A673 (cell line): ENCODE results near the gene DLK1. TPM values are rescaled to one million over a fixed set of nuclear protein-coding genes. Genes with fewer than 3 reads are reported as not detected.

Source experiments
- BruUV-seq: library from RNA; stranded (reverse); fragments of 400-500 nt; replicated peaks from 2 replicates; lab custom pipeline; 2021; lab: Mats Ljungman, UMichigan
- CTCF ChIA-PET: fragments of 300-600 bp; sonication (Branson Sonifier 250); formaldehyde crosslinking; loops from one replicate; lab custom pipeline; 2022; ENCODE audit warnings: antibody characterized with exemption; lab: Charles Lee
- POLR2A ChIA-PET: fragments of 300-600 bp; sonication (Branson Sonifier 250); formaldehyde crosslinking; loops from one replicate; lab custom pipeline; 2022; ENCODE audit warnings: antibody characterized with exemption; ENCODE audit not compliant: low non-redundant PET; lab: Charles Lee
- DNase-seq: peaks from one replicate; pipeline ENCODE4 v3.0.0-alpha.2; 2015; ENCODE audit warnings: low spot score
- H3K27ac ChIP-seq: fragments of 200-600 bp; sonication (generic); 2 replicates; pipeline ENCODE4 v1.5.1; 2016; ENCODE audit warnings: mixed run types, low read depth, mild to moderate bottlenecking, mixed read lengths, antibody characterized with exemption, low read length; ENCODE audit not compliant: poor library complexity, severe bottlenecking
- H3K27me3 ChIP-seq: fragments of 200-600 bp; sonication (generic); replicated peaks from 2 replicates; pipeline ENCODE4 v1.6.1; 2017; ENCODE audit warnings: mixed run types, low read depth, mild to moderate bottlenecking, mixed read lengths, antibody characterized with exemption, low read length; ENCODE audit not compliant: insufficient read depth, poor library complexity
- H3K36me3 ChIP-seq: fragments of 200-600 bp; sonication (generic); 2 replicates; pipeline ENCODE4 v1.6.1; 2016; ENCODE audit warnings: mixed run types, mild to moderate bottlenecking, mixed read lengths, antibody characterized with exemption, low read length; ENCODE audit not compliant: insufficient read depth, poor library complexity, severe bottlenecking
- H3K4me1 ChIP-seq: fragments of 200-600 bp; sonication (generic); 2 replicates; pipeline ENCODE4 v1.6.1; 2017; ENCODE audit warnings: mixed run types, mild to moderate bottlenecking, mixed read lengths, antibody characterized with exemption, low read length; ENCODE audit not compliant: insufficient read depth, poor library complexity, severe bottlenecking
- H3K4me3 ChIP-seq: fragments of 200-600 bp; sonication (generic); 2 replicates; pipeline ENCODE4 v1.5.1; 2016; ENCODE audit warnings: low read depth, mixed run types, mild to moderate bottlenecking, mixed read lengths, low read length; ENCODE audit not compliant: poor library complexity, severe bottlenecking
- H3K9me3 ChIP-seq: fragments of 200-600 bp; sonication (generic); 2 replicates; pipeline ENCODE4 v1.6.1; 2016; ENCODE audit warnings: mixed run types, low read depth, mild to moderate bottlenecking, mixed read lengths, antibody characterized with exemption, low read length; ENCODE audit not compliant: poor library complexity, severe bottlenecking
- CTCF ChIP-seq: fragments of 300-800, 200-600 bp; sonication (generic); conservative IDR thresholded peaks from 2 replicates; pipeline ENCODE4 v1.5.1; 2017; ENCODE audit warnings: low read depth, mild to moderate bottlenecking, antibody characterized with exemption, low read length, moderate library complexity, mixed read lengths
- EZH2 ChIP-seq: fragments of 200-600 bp; sonication (generic); IDR thresholded peaks from 2 replicates; pipeline ENCODE4 v1.6.1; 2017; ENCODE audit warnings: borderline replicate concordance, low read depth, mild to moderate bottlenecking, mixed read lengths, antibody characterized with exemption, low read length; ENCODE audit not compliant: poor library complexity, severe bottlenecking
- intact Hi-C: fragments of 100-400 bp; cut with micrococcal nuclease; formaldehyde crosslinking; loops from one replicate; pipeline ENCODE4 v1.10.0; 2022; ENCODE audit not compliant: unreplicated experiment
- total RNA-seq: library from RNA; stranded (reverse); gene quantifications from 2 replicates; pipeline ENCODE4 v1.2.3, GENCODE V29; 2021

Gene DLK1
- total RNA-seq, 1 experiment from 2014 or later: not detected

- intact Hi-C loops: no loop called here
- Histone ChIP-seq H3K4me1 (no peaks in the 10 kb centered on the region), H3K27me3 (no peaks in the 10 kb centered on the region), H3K9me3 (no peaks in the 10 kb centered on the region), H3K27ac (no peak overlapping the region), H3K36me3 (no peaks in the 10 kb centered on the region), H3K4me3 (no peak overlapping the region)
- CTCF ChIA-PET: no interaction called here
- BruUV-seq: no TSS peak
- POLR2A ChIA-PET: no interaction called here
- no peak for DNase-seq
- TF ChIP-seq CTCF (no peak), EZH2 (no peak)
Measured at GRCh38 chr14:100787659-100788058, 61.0 kb downstream of the DLK1 start.

Other genes with a start within 250 kb of the DLK1 start
- 0.84 and 1.3 TPM in 2 replicates for gene BEGAIN, start 139.5 kb upstream of the DLK1 start, total RNA-seq
- gene MEG3, start 99.2 kb downstream of the DLK1 start, total RNA-seq: 51.0 and 58.7 TPM in 2 replicates
- 0.09 and 0.15 TPM in 2 replicates for gene RTL1, start 176.8 kb downstream of the DLK1 start, total RNA-seq